ENCODE data around the gene ATP8B2. TPM values are rescaled to one million over a fixed set of nuclear protein-coding genes. Genes with fewer than 3 reads are reported as not detected.

The ATP8B2 gene
- total RNA-seq, 1 experiment from 2014 or later = 22.1 TPM

Other genes with a start within 250 kb of the ATP8B2 start
- gene NUP210L, start 170.5 kb upstream of the ATP8B2 start, total RNA-seq (2021; ENCODE audit: unreplicated experiment) = 0.10 TPM
- 457 TPM for gene TPM3, start 133.4 kb upstream of the ATP8B2 start, total RNA-seq (2021; ENCODE audit: unreplicated experiment)
- not detected for gene CFAP141, start 119.2 kb upstream of the ATP8B2 start, total RNA-seq (2021; ENCODE audit: unreplicated experiment)
- gene UBAP2L, start 104.6 kb upstream of the ATP8B2 start, total RNA-seq (2021; ENCODE audit: unreplicated experiment) = 189 TPM
- gene HAX1, start 52.9 kb upstream of the ATP8B2 start, total RNA-seq (2021; ENCODE audit: unreplicated experiment) = 93.6 TPM
- not detected for gene AQP10, start 4.4 kb upstream of the ATP8B2 start, total RNA-seq (2021; ENCODE audit: unreplicated experiment)
- 6.8 TPM for gene IL6R, start 79.8 kb downstream of the ATP8B2 start, total RNA-seq (2021; ENCODE audit: unreplicated experiment)
- gene TDRD10, start 176.7 kb downstream of the ATP8B2 start, total RNA-seq (2021; ENCODE audit: unreplicated experiment) = not detected
- not detected for gene SHE, start 176.9 kb downstream of the ATP8B2 start, total RNA-seq (2021; ENCODE audit: unreplicated experiment)
- gene UBE2Q1, start 233.1 kb downstream of the ATP8B2 start, total RNA-seq (2021; ENCODE audit: unreplicated experiment) = 70.9 TPM
- gene CHRNB2, start 242.3 kb downstream of the ATP8B2 start, total RNA-seq (2021; ENCODE audit: unreplicated experiment) = not detected